Measurements from ENCODE around the gene TM9SF1.

TM9SF1 gene

DNA sequence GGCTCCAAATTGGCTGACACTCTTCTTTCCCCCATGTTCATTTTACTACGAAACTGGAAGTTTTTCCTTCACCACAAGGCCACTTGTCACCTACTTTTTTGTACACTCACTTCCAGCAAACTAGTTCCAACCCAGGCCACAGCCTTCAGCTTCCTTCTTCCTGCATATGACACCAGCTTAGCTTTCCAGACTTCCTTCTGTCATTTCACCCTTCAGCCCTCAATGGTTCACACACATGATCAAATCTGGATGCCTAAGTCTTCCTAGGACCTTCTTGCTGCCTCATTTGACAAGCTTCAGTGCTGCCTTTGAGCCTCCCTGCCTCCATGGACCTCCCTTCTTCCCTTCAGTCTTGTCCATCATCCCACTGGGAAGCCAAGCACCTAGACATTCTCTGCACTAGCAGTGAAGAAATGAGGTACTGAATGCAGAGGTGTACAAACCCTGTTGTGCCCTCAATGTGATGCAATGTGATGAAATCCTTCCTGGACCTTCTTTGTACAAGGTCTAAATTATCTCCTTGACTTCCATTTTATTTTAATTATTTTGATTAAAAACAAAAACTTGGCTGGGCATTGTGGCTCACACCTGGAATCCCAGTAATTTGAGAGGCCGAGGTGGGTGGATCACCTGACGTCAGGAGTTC, 27.6 kb downstream of the TM9SF1 start:
- TF ChIP-seq TOX (CRISPR knock-in tag; IDR thresholded peaks at IDR 0.05; ENCODE audit: borderline replicate concordance) (no peak), ARNTL (CRISPR knock-in tag; IDR thresholded peaks at IDR 0.05; ENCODE audit: borderline replicate concordance, low read depth) (no peak), ZNF565 (CRISPR knock-in tag; conservative IDR thresholded peaks at IDR 0.05; ENCODE audit: low read depth) (no peak), ZFP3 (CRISPR knock-in tag; IDR thresholded peaks at IDR 0.05) (no peak), CSDC2 (CRISPR knock-in tag; IDR thresholded peaks at IDR 0.05) (no peak), ESRRG (CRISPR knock-in tag; IDR thresholded peaks at IDR 0.05) (no peak)
- TF ChIP-seq, protein P1, sequence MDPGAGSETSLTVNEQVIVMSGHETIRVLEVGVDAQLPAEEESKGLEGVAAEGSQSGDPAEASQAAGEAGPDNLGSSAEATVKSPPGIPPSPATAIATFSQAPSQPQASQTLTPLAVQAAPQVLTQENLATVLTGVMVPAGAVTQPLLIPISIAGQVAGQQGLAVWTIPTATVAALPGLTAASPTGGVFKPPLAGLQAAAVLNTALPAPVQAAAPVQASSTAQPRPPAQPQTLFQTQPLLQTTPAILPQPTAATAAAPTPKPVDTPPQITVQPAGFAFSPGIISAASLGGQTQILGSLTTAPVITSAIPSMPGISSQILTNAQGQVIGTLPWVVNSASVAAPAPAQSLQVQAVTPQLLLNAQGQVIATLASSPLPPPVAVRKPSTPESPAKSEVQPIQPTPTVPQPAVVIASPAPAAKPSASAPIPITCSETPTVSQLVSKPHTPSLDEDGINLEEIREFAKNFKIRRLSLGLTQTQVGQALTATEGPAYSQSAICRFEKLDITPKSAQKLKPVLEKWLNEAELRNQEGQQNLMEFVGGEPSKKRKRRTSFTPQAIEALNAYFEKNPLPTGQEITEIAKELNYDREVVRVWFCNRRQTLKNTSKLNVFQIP (CRISPR knock-in tag; IDR thresholded peaks at IDR 0.05; ENCODE audit: borderline replicate concordance, low read depth): no peak
- TF ChIP-seq, protein P2, sequence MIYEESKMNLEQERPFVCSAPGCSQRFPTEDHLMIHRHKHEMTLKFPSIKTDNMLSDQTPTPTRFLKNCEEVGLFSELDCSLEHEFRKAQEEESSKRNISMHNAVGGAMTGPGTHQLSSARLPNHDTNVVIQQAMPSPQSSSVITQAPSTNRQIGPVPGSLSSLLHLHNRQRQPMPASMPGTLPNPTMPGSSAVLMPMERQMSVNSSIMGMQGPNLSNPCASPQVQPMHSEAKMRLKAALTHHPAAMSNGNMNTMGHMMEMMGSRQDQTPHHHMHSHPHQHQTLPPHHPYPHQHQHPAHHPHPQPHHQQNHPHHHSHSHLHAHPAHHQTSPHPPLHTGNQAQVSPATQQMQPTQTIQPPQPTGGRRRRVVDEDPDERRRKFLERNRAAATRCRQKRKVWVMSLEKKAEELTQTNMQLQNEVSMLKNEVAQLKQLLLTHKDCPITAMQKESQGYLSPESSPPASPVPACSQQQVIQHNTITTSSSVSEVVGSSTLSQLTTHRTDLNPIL (CRISPR knock-in tag; IDR thresholded peaks at IDR 0.05; ENCODE audit: low read depth): no peak
- ATAC-seq: no peak

DNA sequence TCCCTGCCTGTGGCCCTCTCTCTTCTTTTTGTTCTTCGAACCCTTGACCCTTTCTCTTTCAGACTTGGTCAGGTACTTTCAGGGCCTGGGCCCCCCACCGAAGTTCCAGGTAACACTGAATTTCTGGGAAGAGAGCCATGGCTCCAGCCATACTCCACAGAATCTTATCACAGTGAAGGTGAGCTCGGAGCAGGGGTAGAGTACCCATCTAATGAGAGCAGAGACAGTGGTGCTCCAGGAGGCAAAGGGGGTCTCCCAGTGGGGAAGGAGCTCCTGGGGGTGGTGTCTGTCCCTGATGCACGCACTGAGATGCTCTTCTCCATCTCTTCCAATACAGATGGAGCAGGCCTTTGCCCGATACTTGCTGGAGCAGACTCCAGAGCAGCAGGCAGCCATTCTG, 29.5 kb downstream of the TM9SF1 start:
- no peak for TF ChIP-seq PPARA (CRISPR knock-in tag; IDR thresholded peaks at IDR 0.05; ENCODE audit: borderline replicate concordance)
- TF ChIP-seq SNAI2 (CRISPR knock-in tag; IDR thresholded peaks at IDR 0.05): no peak
- no peak for TF ChIP-seq ZFP30 (CRISPR knock-in tag; IDR thresholded peaks at IDR 0.05)
- TF ChIP-seq ESRRG (CRISPR knock-in tag; IDR thresholded peaks at IDR 0.05): no peak
- TF ChIP-seq GLIS3 (CRISPR knock-in tag; IDR thresholded peaks at IDR 0.05): no peak
- no peak for TF ChIP-seq TOX (CRISPR knock-in tag; IDR thresholded peaks at IDR 0.05; ENCODE audit: borderline replicate concordance)
- TF ChIP-seq CSDC2 (CRISPR knock-in tag; IDR thresholded peaks at IDR 0.05): no peak
- TF ChIP-seq, protein P3, sequence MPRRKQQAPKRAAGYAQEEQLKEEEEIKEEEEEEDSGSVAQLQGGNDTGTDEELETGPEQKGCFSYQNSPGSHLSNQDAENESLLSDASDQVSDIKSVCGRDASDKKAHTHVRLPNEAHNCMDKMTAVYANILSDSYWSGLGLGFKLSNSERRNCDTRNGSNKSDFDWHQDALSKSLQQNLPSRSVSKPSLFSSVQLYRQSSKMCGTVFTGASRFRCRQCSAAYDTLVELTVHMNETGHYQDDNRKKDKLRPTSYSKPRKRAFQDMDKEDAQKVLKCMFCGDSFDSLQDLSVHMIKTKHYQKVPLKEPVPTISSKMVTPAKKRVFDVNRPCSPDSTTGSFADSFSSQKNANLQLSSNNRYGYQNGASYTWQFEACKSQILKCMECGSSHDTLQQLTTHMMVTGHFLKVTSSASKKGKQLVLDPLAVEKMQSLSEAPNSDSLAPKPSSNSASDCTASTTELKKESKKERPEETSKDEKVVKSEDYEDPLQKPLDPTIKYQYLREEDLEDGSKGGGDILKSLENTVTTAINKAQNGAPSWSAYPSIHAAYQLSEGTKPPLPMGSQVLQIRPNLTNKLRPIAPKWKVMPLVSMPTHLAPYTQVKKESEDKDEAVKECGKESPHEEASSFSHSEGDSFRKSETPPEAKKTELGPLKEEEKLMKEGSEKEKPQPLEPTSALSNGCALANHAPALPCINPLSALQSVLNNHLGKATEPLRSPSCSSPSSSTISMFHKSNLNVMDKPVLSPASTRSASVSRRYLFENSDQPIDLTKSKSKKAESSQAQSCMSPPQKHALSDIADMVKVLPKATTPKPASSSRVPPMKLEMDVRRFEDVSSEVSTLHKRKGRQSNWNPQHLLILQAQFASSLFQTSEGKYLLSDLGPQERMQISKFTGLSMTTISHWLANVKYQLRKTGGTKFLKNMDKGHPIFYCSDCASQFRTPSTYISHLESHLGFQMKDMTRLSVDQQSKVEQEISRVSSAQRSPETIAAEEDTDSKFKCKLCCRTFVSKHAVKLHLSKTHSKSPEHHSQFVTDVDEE (CRISPR knock-in tag; IDR thresholded peaks at IDR 0.05): no peak
- TF ChIP-seq ZC3H10 (CRISPR knock-in tag; IDR thresholded peaks at IDR 0.05): no peak
- no peak for TF ChIP-seq ISL1 (CRISPR knock-in tag; IDR thresholded peaks at IDR 0.05)

DNA sequence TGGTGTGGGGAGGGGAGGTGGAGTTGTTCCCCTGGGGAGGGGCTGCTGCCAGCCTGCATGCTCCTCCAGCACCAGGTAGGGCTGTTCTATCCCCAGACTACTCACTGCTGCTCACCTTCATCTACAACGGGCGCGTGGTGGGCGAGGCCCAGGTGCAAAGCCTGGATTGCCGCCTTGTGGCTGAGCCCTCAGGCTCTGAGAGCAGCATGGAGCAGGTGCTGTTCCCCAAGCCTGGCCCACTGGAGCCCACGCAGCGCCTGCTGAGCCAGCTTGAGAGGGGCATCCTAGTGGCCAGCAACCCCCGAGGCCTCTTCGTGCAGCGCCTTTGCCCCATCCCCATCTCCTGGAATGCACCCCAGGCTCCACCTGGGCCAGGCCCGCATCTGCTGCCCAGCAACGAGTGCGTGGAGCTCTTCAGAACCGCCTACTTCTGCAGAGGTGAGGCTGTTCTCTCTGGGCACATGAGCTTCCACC, 30.7 kb downstream of the TM9SF1 start:
- ATAC-seq: no peak
- TF ChIP-seq, protein P2 (CRISPR knock-in tag; IDR thresholded peaks at IDR 0.05; ENCODE audit: low read depth): no peak
- TF ChIP-seq ESRRG (CRISPR knock-in tag; IDR thresholded peaks at IDR 0.05): no peak

More for the DNA sequence above, 29.5 kb downstream of the TM9SF1 start:
- no peak for ATAC-seq

DNA sequence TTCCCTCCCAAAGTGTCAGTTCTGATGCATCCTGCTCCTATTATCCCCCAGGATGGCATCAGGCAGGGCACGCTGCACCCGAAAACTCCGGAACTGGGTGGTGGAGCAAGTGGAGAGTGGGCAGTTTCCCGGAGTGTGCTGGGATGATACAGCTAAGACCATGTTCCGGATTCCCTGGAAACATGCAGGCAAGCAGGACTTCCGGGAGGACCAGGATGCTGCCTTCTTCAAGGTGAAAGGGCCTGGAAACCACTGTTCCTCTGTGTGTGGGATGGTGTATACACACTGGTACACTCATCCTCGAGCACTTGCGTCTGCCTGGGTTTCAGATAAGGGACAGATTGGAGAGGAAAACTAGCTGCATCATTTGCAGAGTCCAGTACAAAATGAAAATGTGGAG, 33.1 kb downstream of the TM9SF1 start:
- ATAC-seq: no peak
- TF ChIP-seq ZNF8 (CRISPR knock-in tag; IDR thresholded peaks at IDR 0.05) (no peak), ZNF70 (CRISPR knock-in tag; IDR thresholded peaks at IDR 0.05) (no peak), ZFP30 (CRISPR knock-in tag; IDR thresholded peaks at IDR 0.05) (no peak), ISL1 (CRISPR knock-in tag; IDR thresholded peaks at IDR 0.05) (no peak)
- TF ChIP-seq, protein P4, sequence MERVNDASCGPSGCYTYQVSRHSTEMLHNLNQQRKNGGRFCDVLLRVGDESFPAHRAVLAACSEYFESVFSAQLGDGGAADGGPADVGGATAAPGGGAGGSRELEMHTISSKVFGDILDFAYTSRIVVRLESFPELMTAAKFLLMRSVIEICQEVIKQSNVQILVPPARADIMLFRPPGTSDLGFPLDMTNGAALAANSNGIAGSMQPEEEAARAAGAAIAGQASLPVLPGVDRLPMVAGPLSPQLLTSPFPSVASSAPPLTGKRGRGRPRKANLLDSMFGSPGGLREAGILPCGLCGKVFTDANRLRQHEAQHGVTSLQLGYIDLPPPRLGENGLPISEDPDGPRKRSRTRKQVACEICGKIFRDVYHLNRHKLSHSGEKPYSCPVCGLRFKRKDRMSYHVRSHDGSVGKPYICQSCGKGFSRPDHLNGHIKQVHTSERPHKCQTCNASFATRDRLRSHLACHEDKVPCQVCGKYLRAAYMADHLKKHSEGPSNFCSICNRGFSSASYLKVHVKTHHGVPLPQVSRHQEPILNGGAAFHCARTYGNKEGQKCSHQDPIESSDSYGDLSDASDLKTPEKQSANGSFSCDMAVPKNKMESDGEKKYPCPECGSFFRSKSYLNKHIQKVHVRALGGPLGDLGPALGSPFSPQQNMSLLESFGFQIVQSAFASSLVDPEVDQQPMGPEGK (CRISPR knock-in tag; IDR thresholded peaks at IDR 0.05; ENCODE audit: borderline replicate concordance): no peak
